HEK293 (cell line): ENCODE data around the gene EGFL8.

Experiments used
- BCL11B ChIP-seq: fragments of 450-650 bp; formaldehyde crosslinking; IDR thresholded peaks from 2 replicates; pipeline ENCODE4 v1.5.1; 2016; ENCODE audit warnings: low read depth, missing biosample characterization, missing genetic modification characterization
- HOXD13 ChIP-seq: sonication (generic); formaldehyde crosslinking; IDR thresholded peaks from 2 replicates; pipeline ENCODE4 v1.8.0; 2022; ENCODE audit warnings: missing genetic modification reagents, borderline replicate concordance
- MEIS1 ChIP-seq: sonication (generic); formaldehyde crosslinking; IDR thresholded peaks from 2 replicates; pipeline ENCODE4 v1.8.1; 2022; ENCODE audit warnings: missing genetic modification reagents, mild to moderate bottlenecking, borderline replicate concordance
- ZBTB17 ChIP-seq: fragments of 450-650 bp; formaldehyde crosslinking; IDR thresholded peaks from 2 replicates; pipeline ENCODE4 v1.5.1; 2016; ENCODE audit warnings: missing biosample characterization, missing genetic modification characterization
- ZBTB7A ChIP-seq: fragments of 450-650 bp; formaldehyde crosslinking; IDR thresholded peaks from 2 replicates; pipeline ENCODE4 v1.5.1; 2016; ENCODE audit warnings: low read depth, missing biosample characterization, missing genetic modification characterization
- ZFP69B ChIP-seq: fragments of 450-650 bp; formaldehyde crosslinking; IDR thresholded peaks from 2 replicates; pipeline ENCODE4 v1.5.1; 2016; ENCODE audit warnings: missing biosample characterization, missing genetic modification characterization
- ZNF121 ChIP-seq: fragments of 450-650 bp; formaldehyde crosslinking; IDR thresholded peaks from 2 replicates; pipeline ENCODE4 v1.5.1; 2016; ENCODE audit warnings: missing biosample characterization, missing genetic modification characterization
- ZNF132 ChIP-seq: fragments of 450-650 bp; formaldehyde crosslinking; IDR thresholded peaks from 2 replicates; pipeline ENCODE4 v1.5.1; 2017; ENCODE audit warnings: missing biosample characterization, missing genetic modification characterization, borderline replicate concordance
- ZNF140 ChIP-seq: fragments of 450-650 bp; formaldehyde crosslinking; IDR thresholded peaks from 2 replicates; pipeline ENCODE4 v1.5.1; 2016; ENCODE audit warnings: missing biosample characterization, missing genetic modification characterization
- ZNF16 ChIP-seq: fragments of 450-650 bp; formaldehyde crosslinking; IDR thresholded peaks from 2 replicates; pipeline ENCODE4 v1.5.1; 2016; ENCODE audit warnings: low read depth, missing biosample characterization, missing genetic modification characterization
- ZNF23 ChIP-seq: fragments of 450-650 bp; formaldehyde crosslinking; IDR thresholded peaks from 2 replicates; pipeline ENCODE4 v1.5.1; 2016; ENCODE audit warnings: missing biosample characterization, missing genetic modification characterization, borderline replicate concordance
- ZNF391 ChIP-seq: fragments of 450-650 bp; formaldehyde crosslinking; IDR thresholded peaks from 2 replicates; pipeline ENCODE4 v1.5.1; 2016; ENCODE audit warnings: low read depth, missing biosample characterization, missing genetic modification characterization, borderline replicate concordance
- ZNF548 ChIP-seq: fragments of 450-650 bp; formaldehyde crosslinking; IDR thresholded peaks from 2 replicates; pipeline ENCODE4 v1.5.1; 2016; ENCODE audit warnings: missing biosample characterization, missing genetic modification characterization
- ZNF555 ChIP-seq: fragments of 450-650 bp; formaldehyde crosslinking; conservative IDR thresholded peaks from 2 replicates; pipeline ENCODE4 v1.5.1; 2017; ENCODE audit warnings: missing biosample characterization, mild to moderate bottlenecking, missing genetic modification characterization, inconsistent platforms
- ZNF561 ChIP-seq: fragments of 450-650 bp; IDR thresholded peaks from 2 replicates; pipeline ENCODE4 v1.5.1; 2018; ENCODE audit warnings: missing biosample characterization, missing genetic modification characterization, borderline replicate concordance
- ZNF624 ChIP-seq: fragments of 450-650 bp; formaldehyde crosslinking; IDR thresholded peaks from 2 replicates; pipeline ENCODE4 v1.5.1; 2017; ENCODE audit warnings: missing biosample characterization, missing genetic modification characterization
- ZNF660 ChIP-seq: fragments of 450-650 bp; IDR thresholded peaks from 2 replicates; pipeline ENCODE4 v1.5.1; 2018; ENCODE audit warnings: missing biosample characterization, mild to moderate bottlenecking, missing genetic modification characterization
- ZNF664 ChIP-seq: fragments of 450-650 bp; formaldehyde crosslinking; IDR thresholded peaks from 2 replicates; pipeline ENCODE4 v1.5.1; 2016; ENCODE audit warnings: missing biosample characterization, missing genetic modification characterization
- ZNF776 ChIP-seq: fragments of 450-650 bp; formaldehyde crosslinking; IDR thresholded peaks from 2 replicates; pipeline ENCODE4 v1.5.0; 2017; ENCODE audit warnings: missing biosample characterization, missing genetic modification characterization, borderline replicate concordance
- ZNF830 ChIP-seq: fragments of 450-650 bp; IDR thresholded peaks from 2 replicates; pipeline ENCODE4 v1.5.0; 2018; ENCODE audit warnings: missing biosample characterization, missing genetic modification characterization, low read depth, mild to moderate bottlenecking, moderate library complexity
- ZSCAN16 ChIP-seq: fragments of 450-650 bp; formaldehyde crosslinking; IDR thresholded peaks from 2 replicates; pipeline ENCODE4 v1.5.1; 2016; ENCODE audit warnings: missing biosample characterization, missing genetic modification characterization
- TF ChIP-seq, protein P1 (sequence below): IDR thresholded peaks from 2 replicates; pipeline ENCODE4 v1.6.1; 2011; ENCODE audit warnings: mild to moderate bottlenecking, low read depth, low read length, borderline replicate concordance
- TF ChIP-seq, protein P2 (sequence below): fragments of 450-650 bp; formaldehyde crosslinking; IDR thresholded peaks from 2 replicates; pipeline ENCODE4 v1.5.1; 2016; ENCODE audit warnings: missing biosample characterization, missing genetic modification characterization
- TF ChIP-seq, protein P3 (sequence below): fragments of 450-650 bp; formaldehyde crosslinking; IDR thresholded peaks from 2 replicates; pipeline ENCODE4 v1.5.1; 2016; ENCODE audit warnings: missing biosample characterization, missing genetic modification characterization
- TF ChIP-seq, protein P4 (sequence below): fragments of 450-650 bp; formaldehyde crosslinking; IDR thresholded peaks from 2 replicates; pipeline ENCODE4 v1.5.1; 2017; ENCODE audit warnings: missing biosample characterization, missing genetic modification characterization
- TF ChIP-seq, protein P5 (sequence below): fragments of 450-650 bp; formaldehyde crosslinking; IDR thresholded peaks from 2 replicates; pipeline ENCODE4 v1.5.1; 2016; ENCODE audit warnings: missing biosample characterization, missing genetic modification characterization
- TF ChIP-seq, protein P6 (sequence below): fragments of 450-650 bp; formaldehyde crosslinking; IDR thresholded peaks from 2 replicates; pipeline ENCODE4 v1.5.0; 2017; ENCODE audit warnings: missing biosample characterization, missing genetic modification characterization, borderline replicate concordance
- TF ChIP-seq, protein P7 (sequence below): fragments of 450-650 bp; formaldehyde crosslinking; IDR thresholded peaks from 2 replicates; pipeline ENCODE4 v1.5.1; 2017; ENCODE audit warnings: missing biosample characterization, missing genetic modification characterization
- TF ChIP-seq, protein P8 (sequence below): fragments of 450-650 bp; formaldehyde crosslinking; IDR thresholded peaks from 2 replicates; pipeline ENCODE4 v1.5.1; 2017; ENCODE audit warnings: missing biosample characterization, missing genetic modification characterization

The EGFL8 gene

DNA sequence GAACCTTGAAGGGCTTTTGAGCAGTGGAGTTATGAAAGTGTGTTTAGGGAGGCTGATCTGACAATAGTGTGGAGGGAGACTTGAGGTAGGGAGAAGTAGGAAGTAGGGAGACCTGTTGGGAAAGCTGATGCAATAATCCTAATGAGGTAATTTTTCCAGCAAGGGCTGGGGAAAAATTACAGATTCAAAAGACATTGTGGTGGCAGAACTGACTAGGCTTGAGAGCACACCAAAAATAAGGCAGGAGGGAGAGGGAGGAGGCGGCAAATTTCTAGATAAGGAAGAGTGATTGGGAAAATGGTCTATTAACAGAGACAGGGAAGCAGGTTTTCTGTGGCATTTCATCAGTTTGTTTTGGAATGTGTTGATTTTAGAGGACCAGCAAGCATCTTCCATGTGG, 18.1 kb upstream of the EGFL8 start (continued):
- TF ChIP-seq, protein P1, sequence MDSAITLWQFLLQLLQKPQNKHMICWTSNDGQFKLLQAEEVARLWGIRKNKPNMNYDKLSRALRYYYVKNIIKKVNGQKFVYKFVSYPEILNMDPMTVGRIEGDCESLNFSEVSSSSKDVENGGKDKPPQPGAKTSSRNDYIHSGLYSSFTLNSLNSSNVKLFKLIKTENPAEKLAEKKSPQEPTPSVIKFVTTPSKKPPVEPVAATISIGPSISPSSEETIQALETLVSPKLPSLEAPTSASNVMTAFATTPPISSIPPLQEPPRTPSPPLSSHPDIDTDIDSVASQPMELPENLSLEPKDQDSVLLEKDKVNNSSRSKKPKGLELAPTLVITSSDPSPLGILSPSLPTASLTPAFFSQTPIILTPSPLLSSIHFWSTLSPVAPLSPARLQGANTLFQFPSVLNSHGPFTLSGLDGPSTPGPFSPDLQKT = no peak
- TF ChIP-seq MEIS1 (CRISPR knock-in tag) (no peak), ZNF830 (tag by site-specific recombination) (no peak), ZNF776 (tag by site-specific recombination) (no peak), ZNF664 (tag by site-specific recombination) (no peak), ZNF23 (tag by site-specific recombination) (no peak), BCL11B (tag by site-specific recombination) (no peak), ZSCAN16 (tag by site-specific recombination) (no peak), ZNF548 (tag by site-specific recombination) (no peak), ZNF121 (tag by site-specific recombination) (no peak), ZNF561 (tag by site-specific recombination) (no peak), ZNF140 (tag by site-specific recombination) (no peak), HOXD13 (CRISPR knock-in tag) (no peak), ZBTB17 (tag by site-specific recombination) (peak; percentile 80; the same call in 1 of the 2 replicates), ZNF391 (no peak), ZNF555 (tag by site-specific recombination) (no peak), ZNF16 (tag by site-specific recombination) (no peak), ZNF660 (tag by site-specific recombination) (peak; percentile 32; the same call in 1 of the 2 replicates), ZBTB7A (tag by site-specific recombination) (no peak), ZNF624 (tag by site-specific recombination) (no peak), ZFP69B (tag by site-specific recombination) (0 out of 2 replicates have a peak, but pooled peaks have one; percentile 13), ZNF132 (tag by site-specific recombination) (no peak)
- TF ChIP-seq, protein P2, sequence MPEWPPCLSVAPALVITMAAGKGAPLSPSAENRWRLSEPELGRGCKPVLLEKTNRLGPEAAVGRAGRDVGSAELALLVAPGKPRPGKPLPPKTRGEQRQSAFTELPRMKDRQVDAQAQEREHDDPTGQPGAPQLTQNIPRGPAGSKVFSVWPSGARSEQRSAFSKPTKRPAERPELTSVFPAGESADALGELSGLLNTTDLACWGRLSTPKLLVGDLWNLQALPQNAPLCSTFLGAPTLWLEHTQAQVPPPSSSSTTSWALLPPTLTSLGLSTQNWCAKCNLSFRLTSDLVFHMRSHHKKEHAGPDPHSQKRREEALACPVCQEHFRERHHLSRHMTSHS = no peak
- TF ChIP-seq, protein P3, sequence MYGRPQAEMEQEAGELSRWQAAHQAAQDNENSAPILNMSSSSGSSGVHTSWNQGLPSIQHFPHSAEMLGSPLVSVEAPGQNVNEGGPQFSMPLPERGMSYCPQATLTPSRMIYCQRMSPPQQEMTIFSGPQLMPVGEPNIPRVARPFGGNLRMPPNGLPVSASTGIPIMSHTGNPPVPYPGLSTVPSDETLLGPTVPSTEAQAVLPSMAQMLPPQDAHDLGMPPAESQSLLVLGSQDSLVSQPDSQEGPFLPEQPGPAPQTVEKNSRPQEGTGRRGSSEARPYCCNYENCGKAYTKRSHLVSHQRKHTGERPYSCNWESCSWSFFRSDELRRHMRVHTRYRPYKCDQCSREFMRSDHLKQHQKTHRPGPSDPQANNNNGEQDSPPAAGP (tag by site-specific recombination) = no peak
- TF ChIP-seq, protein P4, sequence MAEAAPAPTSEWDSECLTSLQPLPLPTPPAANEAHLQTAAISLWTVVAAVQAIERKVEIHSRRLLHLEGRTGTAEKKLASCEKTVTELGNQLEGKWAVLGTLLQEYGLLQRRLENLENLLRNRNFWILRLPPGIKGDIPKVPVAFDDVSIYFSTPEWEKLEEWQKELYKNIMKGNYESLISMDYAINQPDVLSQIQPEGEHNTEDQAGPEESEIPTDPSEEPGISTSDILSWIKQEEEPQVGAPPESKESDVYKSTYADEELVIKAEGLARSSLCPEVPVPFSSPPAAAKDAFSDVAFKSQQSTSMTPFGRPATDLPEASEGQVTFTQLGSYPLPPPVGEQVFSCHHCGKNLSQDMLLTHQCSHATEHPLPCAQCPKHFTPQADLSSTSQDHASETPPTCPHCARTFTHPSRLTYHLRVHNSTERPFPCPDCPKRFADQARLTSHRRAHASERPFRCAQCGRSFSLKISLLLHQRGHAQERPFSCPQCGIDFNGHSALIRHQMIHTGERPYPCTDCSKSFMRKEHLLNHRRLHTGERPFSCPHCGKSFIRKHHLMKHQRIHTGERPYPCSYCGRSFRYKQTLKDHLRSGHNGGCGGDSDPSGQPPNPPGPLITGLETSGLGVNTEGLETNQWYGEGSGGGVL (tag by site-specific recombination) = peak; percentile 87
- TF ChIP-seq, protein P5, sequence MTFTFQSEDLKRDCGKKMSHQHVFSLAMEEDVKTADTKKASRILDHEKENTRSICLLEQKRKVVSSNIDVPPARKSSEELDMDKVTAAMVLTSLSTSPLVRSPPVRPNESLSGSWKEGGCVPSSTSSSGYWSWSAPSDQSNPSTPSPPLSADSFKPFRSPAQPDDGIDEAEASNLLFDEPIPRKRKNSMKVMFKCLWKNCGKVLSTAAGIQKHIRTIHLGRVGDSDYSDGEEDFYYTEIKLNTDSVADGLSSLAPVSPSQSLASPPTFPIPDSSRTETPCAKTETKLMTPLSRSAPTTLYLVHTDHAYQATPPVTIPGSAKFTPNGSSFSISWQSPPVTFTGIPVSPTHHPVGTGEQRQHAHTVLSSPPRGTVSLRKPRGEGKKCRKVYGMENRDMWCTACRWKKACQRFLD (tag by site-specific recombination) = no peak
- TF ChIP-seq, protein P6, sequence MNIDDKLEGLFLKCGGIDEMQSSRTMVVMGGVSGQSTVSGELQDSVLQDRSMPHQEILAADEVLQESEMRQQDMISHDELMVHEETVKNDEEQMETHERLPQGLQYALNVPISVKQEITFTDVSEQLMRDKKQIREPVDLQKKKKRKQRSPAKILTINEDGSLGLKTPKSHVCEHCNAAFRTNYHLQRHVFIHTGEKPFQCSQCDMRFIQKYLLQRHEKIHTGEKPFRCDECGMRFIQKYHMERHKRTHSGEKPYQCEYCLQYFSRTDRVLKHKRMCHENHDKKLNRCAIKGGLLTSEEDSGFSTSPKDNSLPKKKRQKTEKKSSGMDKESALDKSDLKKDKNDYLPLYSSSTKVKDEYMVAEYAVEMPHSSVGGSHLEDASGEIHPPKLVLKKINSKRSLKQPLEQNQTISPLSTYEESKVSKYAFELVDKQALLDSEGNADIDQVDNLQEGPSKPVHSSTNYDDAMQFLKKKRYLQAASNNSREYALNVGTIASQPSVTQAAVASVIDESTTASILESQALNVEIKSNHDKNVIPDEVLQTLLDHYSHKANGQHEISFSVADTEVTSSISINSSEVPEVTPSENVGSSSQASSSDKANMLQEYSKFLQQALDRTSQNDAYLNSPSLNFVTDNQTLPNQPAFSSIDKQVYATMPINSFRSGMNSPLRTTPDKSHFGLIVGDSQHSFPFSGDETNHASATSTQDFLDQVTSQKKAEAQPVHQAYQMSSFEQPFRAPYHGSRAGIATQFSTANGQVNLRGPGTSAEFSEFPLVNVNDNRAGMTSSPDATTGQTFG = no peak
- TF ChIP-seq, protein P7, sequence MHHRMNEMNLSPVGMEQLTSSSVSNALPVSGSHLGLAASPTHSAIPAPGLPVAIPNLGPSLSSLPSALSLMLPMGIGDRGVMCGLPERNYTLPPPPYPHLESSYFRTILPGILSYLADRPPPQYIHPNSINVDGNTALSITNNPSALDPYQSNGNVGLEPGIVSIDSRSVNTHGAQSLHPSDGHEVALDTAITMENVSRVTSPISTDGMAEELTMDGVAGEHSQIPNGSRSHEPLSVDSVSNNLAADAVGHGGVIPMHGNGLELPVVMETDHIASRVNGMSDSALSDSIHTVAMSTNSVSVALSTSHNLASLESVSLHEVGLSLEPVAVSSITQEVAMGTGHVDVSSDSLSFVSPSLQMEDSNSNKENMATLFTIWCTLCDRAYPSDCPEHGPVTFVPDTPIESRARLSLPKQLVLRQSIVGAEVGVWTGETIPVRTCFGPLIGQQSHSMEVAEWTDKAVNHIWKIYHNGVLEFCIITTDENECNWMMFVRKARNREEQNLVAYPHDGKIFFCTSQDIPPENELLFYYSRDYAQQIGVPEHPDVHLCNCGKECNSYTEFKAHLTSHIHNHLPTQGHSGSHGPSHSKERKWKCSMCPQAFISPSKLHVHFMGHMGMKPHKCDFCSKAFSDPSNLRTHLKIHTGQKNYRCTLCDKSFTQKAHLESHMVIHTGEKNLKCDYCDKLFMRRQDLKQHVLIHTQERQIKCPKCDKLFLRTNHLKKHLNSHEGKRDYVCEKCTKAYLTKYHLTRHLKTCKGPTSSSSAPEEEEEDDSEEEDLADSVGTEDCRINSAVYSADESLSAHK = no peak
- TF ChIP-seq, protein P8, sequence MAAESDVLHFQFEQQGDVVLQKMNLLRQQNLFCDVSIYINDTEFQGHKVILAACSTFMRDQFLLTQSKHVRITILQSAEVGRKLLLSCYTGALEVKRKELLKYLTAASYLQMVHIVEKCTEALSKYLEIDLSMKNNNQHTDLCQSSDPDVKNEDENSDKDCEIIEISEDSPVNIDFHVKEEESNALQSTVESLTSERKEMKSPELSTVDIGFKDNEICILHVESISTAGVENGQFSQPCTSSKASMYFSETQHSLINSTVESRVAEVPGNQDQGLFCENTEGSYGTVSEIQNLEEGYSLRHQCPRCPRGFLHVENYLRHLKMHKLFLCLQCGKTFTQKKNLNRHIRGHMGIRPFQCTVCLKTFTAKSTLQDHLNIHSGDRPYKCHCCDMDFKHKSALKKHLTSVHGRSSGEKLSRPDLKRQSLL (tag by site-specific recombination) = no peak
